GM18867 (cell line): Measurements from ENCODE around the gene RELL1.

Experiments
- ATAC-seq: cut with Tn5 transposase; IDR thresholded peaks from one replicate; pipeline ENCODE4 v1.9.1; 2021; ENCODE audit warnings: mild to moderate bottlenecking, moderate library complexity; ENCODE audit not compliant: unreplicated experiment

Gene RELL1

DNA sequence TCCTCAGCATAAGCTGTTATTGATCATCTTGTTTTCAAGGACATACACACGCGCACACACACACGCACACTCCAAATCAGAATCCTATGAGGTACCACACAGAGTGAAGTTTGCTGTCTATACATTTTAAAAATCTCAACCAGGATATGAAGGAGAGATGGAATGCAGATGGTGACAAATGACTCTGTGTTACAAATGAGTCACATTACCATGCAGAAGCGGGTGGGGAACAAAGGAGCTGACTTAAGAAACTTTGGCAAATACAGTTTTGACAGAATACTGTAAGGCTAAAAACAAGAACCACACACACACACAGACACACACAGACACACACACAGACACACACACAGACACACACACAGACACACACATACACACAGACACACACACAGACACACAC lies 81.7 kb downstream of the RELL1 start:
- no peak for ATAC-seq

DNA sequence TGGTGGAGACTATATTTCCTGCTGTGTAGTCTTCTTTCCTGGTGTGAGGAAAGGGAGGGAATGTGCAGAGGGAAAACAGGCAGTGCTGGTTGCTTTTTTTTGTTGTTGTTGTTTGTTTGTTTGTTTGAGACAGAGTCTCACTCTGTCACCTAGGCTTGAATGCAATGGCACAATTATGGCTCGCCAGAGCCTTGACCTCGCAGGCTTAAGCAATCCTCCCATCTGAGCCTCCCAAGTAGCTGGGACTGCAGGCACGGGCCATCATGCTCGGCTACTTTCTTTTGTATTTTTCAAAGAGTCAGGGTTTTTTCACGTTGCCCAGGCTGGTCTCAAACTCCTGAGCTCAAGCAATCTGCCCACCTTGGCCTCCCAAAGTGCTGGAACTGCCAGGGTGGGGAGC lies 82.5 kb downstream of the RELL1 start:
- no peak for ATAC-seq

DNA sequence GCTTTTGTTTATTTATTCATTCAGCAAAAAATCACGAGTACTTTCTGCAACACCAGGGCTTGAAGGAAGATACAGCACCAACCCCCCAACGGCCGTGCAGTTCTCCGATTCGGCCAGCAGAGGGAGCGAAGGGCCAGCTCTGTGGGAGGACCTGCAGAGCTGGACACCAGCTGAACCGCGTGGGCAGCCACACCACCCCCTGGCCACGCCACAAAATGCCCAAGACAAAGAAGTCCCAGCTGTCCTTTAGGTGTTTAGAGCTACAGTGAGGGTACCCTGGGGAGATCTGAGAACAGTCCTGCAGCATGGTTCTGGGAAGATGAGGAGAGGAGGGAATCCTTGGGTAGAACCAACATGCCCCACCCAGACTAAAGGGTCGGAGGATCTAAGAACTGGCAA lies 83.1 kb downstream of the RELL1 start:
- peak; percentile 80 for ATAC-seq

DNA sequence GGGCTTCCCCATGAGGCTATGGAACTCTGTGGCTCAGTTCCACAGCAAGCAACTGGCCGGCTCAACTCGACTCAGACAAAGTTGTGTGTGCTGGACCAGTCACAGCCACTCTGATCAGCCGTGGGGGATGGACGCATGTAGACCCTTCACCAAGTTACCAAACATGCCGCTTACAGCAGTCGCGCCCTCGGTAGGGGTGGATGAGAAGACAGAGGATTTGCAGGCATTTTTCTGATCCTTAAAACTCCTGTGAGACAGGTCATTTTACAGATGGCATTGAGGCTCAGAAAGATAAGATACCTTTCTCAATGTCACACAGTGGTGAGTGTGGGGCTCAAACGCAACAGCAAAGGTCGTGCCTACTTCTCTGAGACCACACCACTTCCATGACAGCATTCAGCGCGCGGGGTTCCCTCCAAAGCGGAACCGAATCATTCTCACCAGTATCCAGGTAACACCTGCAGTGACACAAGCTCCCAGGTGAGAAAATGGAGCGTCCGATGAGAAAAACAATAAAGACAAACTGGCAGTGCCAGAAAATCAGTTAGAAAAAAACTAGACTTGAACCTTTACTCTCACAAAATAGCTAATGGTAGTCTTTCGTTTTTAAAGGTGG lies 83.6 kb downstream of the RELL1 start:
- no peak for ATAC-seq

DNA sequence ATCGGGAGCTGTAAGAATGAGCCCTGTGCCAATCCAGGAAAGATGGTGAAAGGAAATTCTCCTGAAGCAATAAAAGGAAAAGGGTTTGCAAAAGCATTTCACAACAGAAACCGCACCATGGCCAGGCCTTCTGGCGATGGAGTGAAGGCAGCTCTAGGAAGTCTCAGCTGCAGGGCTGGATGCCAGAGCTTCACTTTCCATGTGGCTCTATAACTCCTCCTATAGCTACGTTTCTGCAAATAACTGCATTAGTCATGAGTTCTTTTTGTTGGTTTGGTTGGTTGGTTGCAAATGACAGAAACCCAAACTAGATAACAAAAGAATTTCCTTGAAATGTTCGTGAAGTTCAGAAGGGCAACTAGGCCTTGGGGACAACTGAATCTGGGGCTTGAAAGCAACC lies 84.6 kb downstream of the RELL1 start:
- ATAC-seq = no peak

DNA sequence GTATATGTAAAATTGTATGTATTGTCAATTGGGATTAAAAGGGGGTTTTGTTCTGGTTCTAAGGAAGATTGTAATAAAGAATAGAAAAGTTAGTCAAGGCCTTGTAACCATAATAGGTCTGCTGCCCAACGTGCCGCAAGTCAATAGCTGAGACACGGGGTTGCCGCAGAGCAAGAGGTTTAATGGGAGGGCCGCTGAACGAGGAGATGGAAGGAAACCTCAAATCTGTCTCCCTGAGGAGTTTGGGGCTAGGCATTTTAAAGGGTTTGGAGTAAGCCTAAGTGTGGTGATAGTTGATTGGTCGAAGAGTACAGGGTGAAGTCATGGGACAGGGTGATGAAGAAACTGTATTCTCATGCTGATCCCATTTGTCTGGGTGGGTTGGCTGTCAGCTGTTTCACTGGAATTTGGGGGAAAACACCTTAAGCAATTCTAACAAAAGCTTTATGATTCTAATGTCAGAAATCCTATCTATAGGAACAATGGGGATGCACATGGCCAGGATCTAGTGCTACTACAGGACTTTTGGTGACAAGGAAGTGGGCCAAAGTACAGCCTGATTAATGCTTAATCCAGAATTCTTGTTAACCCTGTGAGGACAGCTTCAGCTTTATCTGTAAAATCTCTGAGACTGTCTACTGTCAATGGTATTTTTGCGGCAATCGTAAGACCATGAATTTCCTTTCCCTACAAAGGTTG lies 86.9 kb downstream of the RELL1 start:
- no peak for ATAC-seq

DNA sequence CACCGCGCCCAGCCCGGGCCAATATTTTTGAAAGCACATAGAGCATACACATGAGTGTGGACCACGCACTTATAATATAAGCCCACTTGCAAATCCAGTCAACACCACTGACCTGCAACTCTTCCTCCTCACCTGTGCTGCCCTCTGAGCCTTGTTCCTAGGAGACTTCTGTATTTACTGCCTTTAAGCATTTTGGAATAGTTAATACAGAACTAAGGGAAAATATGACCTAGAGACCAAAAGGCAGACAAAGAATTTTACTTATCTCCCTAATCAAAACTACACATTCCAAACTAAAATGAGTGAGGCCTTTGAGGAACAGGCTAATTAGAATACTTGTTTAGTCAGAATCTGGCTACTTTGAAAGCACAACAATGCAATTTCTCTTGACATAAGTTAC lies 89.1 kb downstream of the RELL1 start:
- ATAC-seq = no peak

DNA sequence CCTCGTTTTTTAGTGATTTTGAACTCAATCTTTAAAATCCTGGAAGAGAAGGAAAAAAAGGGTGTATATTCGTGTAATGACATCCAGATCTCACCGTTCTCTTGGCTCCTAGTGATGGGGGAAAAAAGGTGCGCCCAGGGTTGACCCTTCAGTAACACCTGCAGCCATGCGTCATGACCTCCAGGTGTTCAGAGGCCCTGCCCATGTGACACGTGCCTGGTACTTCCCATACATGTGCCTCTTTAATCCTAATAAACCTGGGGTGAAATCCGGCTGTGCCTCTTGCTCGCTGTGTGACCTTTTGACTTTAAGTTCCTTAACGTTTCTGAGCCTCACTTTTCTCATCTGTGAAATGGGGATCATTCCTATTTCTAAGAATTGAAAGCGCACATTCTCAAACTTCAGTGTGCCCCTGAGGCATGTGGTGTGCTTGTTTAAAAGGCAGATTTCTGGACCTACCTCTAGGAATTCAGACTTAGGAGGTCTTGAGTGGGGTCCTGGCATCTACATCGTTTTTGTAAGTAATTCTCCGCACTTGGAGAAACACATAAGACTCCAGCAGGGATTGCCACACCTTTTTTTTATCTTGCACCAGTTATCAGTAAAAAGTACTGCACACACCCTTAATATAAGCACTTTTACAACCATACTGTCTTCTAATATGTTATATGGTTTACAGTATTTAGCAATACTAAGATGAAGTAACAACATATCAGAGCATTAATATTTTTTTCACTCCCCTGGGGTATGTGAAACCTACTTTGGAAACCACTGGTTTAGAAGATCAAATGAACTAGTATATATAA lies 90.1 kb downstream of the RELL1 start:
- ATAC-seq = no peak

DNA sequence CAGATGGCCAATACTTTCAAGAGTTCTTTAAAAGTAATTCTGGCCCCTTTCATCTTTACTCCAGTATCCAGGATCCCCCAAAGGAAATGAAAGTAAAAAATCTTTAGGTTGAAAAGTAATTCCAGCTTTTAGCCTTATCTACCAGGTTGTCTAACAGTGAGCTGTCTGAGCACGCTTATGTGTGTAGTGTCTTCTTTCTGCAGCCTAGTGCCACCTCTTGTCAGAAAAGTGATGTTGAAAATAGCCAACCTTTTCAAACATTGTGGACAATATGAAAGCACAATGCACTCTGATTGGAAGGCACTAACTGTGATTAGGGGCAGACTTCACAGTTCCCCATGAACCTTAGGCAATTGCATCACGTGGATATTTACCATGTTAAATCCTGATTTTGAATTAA lies 92.1 kb downstream of the RELL1 start:
- ATAC-seq = no peak

DNA sequence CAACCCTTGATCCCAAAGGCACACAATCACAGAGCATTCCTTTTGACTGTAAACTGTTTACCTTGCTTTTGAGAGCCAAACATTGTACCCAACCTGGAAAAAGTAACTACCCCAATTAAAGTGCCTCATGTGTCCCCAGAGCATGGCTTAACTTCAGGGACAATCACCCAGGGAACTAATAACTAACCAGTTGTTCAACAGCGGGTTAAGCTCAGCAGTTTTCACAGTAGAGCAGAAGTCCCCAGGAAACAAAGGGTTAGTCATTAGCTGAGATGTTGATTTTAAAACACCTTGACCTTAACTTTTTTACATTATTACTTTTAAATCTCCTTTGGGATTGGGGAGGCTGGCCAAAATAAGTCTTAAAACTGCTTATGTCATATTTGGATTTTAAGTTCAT lies 94.8 kb downstream of the RELL1 start:
- no peak for ATAC-seq

DNA sequence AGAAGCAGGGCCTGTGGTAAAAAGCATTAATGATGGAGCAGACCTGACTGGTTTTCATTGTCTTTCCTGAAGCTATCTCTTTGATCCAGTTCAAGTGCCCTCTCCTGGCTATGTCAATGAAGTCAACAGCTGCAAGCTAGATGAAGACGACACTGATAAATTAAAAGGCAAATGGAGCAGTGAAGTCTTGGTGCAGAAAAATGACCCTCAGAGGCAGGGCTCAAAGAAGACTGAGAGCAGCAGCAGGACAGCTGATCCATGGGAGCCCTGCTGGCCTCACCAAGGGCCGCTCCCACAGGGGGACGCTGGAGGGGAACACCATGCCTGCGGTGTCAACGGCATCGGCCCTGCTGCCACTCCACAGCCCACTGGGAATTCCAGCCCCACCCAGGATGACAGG lies 96.2 kb downstream of the RELL1 start:
- ATAC-seq = no peak

DNA sequence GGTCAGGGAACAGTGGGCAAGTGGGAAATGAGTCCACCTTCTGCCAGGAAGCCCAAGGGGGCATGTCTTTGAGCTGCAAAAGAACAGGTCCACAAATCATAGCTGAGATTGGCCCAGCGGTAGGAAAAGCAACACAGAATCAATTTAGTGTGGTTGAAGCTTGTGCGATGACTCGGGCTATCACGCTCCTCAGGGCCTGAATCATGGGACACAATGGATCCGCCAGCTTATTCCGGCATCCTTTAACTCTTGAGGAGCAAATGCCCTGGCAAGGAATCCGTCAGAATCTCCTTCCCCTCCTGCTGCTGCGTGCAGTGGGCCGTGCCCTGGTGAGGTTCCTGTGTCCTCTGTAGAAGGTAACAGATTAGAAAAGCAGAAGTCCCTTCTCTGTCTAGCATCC lies 98.0 kb downstream of the RELL1 start:
- no peak for ATAC-seq

DNA sequence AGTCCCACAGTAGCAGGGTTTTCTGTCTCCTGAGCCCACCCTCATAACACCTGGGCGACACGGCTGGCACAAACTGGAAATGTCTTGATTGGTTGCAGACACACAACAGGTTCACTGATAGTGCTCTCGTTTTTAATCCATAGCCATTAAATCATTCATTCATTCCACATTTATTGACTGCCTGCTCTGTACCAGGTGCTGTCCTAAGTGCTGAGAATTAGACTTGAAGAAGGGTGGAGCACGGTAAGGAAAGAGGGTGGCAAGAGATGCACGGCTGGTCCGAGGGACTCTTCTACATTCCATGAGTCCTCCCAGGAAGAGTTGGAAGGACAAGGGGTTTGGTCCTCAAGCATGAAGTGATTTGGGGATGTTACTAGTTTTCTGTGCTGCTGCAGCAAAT lies 100.0 kb downstream of the RELL1 start:
- ATAC-seq = no peak

DNA sequence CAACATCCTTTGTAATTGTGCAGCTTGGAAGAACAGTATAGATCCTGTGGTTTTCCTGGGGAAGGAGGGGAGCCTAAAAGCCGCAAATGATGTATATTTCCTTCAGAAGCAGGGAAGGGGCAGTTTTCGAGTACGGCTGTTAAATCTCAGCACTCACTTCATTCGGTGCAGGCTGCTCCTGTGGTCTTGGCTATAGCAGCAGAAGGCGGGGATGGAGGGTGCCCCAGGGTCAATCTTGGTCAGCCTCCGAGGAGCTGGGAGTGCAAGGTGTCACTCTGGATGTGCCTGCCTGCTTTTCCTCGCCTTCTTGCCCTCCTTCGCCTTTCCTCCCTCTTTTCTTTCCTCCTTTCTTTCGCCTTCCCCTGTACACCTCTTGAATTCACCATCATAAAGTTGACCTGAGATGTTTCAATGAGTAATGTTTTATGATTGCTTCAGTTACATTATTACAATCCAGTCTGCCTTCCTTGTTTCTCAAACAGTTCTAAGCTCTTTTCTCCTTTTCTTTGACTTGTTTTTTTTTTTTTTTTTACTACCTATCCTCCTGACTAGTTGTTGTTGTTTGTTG lies 101.6 kb downstream of the RELL1 start:
- no peak for ATAC-seq

DNA sequence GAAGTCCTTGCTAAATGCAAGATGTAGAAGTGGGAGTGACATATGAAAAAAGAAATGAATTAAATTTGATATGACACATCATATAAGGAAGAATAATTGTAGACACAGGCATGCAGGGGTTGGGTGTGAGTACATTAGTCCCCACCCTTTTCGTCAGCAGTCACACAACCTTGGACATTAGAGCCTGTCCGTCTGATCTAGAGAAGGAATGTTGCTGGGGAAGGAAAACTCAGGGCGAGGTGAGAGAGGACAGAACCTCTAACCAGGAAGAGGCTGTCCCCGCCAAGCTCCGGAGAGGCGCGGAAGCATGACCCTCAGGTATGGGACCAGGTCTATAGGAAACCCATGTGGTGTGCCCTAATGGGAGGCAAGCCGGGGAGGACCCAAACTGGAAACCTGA lies 102.1 kb downstream of the RELL1 start:
- ATAC-seq = no peak

DNA sequence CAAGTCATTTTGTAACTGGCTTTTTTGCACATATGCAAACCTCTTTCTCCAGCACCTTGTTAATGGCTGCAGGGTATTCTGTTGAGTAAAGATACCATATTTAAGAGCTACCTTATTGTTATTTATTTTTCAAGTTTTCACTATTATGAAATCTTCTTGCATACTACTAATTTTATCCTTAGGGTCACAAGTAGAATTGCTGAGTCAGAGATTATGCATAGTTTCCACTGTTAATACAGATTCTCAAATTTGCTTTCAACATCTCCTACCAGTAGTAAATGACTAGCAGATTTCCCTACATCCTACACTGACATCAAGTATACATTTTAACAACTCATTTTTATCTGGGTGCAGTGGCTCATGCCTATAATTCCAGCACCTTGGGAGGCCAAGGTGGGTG lies 112.6 kb downstream of the RELL1 start:
- no peak for ATAC-seq

DNA sequence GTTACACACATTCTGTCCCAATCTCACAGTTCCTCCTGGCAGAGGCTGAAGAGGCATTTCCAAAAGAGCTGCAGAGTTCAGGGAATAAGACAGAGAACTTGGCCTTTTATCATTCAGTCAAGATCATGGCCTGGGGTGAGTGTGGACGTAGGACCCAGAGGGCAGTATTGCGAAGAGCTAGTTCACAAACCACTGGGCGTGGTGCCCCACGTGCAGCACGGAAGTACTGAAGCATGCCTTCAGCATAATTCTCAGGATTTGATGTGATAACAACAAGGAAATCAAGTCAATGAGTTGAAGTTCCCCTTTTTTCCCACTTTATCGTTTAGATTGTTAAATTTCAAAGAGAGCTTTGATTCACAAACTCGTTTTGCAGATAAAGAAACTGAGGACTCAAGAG lies 117.7 kb downstream of the RELL1 start:
- no peak for ATAC-seq

DNA sequence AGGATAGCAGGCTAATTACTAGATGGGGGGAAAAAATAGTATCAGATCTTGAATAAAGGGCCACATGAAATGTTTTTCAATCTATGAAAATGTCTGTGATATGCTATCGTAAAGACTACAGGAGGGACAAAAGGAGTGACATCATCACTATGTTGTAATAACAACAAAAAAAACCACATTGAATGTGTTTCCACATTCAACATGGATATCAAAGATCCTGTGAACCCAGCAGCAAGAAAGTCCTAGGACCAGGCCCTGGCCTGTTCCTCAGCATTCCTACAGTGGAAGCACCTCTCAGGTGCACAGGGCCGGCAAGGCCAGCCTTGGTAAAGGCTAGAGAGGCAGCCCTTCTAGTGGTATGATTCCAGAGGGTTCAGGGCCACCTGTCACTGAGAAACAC lies 118.3 kb downstream of the RELL1 start:
- ATAC-seq = no peak

DNA sequence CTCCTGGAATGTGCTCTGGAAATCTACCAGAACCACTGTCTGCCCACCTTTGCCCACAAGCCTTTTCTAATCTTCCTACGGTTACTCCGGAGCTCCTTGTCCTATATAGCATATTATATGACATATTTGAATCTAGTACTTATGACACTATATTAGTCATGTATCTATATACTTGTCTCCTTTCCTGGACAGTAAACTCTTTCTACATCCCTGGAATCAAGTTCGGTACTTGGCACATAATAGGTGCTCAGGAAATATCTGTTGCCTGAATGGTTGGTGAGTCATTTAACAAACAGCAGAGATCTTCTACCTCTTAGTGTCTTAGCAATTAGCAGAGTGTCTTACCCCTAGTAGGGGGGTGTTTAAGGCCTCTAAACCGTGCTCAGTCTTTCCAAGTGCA lies 123.6 kb downstream of the RELL1 start:
- no peak for ATAC-seq

DNA sequence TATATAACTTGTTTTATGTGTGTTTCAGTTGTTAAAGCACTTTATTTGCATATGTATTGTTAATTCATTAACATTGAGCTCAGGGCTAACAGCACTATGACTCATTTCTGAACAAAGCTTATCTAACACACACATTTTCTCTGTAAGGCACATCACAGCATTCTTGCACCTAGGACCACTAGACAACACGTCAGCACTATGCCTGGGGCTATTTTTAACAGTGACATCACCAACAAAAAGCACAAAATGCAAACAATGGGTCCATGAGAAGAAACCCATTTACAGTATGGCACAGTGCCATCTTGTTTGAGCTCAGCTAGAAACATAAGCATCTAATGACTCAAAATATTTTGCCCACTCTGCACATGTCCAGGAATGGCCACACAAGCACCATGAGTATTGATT lies 124.4 kb downstream of the RELL1 start:
- peak; percentile 92 for ATAC-seq

DNA sequence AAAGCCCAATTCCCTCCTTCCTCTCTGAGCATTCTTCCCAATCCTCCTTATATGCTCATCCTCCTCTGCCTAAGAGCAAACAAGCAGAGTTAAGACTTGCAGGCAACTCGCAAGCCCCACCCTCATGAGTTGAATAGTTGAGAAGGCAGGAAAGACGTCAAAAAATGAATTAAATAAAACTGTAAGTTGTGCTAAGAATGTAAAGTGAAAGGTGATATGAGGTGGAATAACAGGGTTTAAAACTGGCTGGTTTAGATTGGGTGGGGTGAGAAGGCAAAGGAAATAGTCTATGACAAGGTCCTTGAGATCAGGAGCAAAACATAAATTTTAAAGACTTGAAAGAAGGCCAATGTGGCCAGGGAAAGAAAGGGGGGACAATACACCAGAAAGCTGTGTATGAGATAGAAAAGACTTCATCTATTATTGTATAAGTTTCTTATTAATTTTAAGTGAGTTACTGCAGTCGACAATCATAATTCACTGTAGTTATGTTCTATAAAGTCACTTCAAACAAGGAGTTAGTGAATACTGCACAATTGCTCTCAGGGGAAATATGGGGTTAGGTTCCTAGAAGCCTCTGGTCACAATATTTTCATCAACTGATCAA lies 124.9 kb downstream of the RELL1 start:
- no peak for ATAC-seq
